ENCODE results near the gene DNAJC1.
"Not testable (repeated sequence)": the region's sequence is repeated elsewhere in the genome, so short reads cannot be mapped to it uniquely, and the experiment has no call there.

DNAJC1 gene

GRCh38 chr10:21727452-21728168 is 275.9 kb downstream of the DNAJC1 start:
- DNase-seq (ENCODE audit: low read depth in 2 of 2) = no peak

GRCh38 chr10:21726601-21727225 is 276.8 kb downstream of the DNAJC1 start:
- no peak for DNase-seq (ENCODE audit: low read depth in 2 of 2)

GRCh38 chr10:21724687-21725367 is 278.7 kb downstream of the DNAJC1 start:
- peak in 1 of 2 donors; percentile 23 for DNase-seq (ENCODE audit: low read depth in 2 of 2)

DNA sequence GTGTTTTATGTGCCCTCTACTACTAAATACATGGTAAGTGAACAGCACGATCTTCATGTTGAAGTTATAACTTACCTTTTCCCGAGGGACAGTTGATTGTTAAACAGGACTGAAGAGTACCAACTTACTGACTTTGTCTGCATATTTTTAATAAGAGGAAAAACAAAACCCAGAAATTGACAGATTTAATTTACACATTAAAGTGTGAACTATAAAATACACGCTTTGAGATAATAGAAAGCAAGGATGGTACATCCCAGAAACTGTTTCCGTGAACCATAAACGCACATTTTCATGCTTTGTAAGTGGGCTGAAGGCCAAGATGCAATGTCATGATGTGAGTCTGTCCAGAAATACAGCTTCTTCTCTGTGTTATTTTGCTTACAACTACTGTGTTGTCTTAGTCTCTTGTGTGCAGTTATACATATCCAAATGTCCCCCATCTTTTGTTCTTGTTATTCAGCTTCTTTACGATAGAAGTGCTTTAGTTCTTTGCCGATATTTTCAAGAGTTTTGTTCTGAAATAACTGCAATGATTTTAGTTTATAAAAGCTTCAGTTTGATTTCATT is 279.4 kb downstream of the DNAJC1 start:
- DNase-seq (ENCODE audit: low read depth in 2 of 2) = no peak

DNA sequence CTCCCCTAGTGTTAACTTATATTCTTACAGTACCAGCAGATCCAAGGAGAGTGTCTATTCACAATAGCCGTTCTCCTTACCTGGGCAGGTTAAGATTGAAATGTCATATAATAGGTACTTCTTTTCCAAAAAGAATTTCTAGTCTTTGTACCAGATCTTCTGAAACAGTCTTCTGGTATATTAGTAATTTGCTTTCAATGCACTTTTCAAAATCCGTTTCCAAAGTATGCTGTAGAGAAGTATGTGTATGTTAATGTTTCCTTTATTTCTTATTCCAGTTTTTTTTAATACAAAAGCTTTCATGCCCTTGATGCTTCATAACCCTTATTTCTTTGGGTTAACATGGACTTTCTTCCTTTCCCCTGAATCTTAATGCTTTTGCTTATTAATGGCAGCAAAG is 281.3 kb downstream of the DNAJC1 start:
- DNase-seq (ENCODE audit: low read depth in 2 of 2) = no peak

- DNase-seq (ENCODE audit: low read depth in 2 of 2) = no peak
Observed at GRCh38 chr10:21721000-21721665, 282.4 kb downstream of the DNAJC1 start.

DNA sequence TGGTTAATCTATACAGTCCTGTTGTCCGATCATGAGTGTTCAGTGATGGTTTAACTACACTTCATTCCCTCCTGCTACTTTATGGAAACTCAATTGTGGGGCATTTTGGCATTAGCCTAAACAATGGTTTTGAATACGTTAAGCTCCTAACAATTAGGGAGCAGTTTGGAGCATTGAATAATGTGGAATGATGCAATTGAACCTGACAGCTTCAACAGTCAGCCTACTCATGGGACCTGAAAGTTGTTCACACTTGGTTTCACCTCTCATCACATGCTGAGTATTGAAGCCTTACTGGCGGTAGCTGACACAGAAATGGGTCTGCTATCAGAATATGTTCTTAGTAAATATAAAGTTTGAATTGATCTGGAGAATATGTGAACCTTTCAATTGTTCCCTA is 283.4 kb downstream of the DNAJC1 start:
- DNase-seq (ENCODE audit: low read depth in 2 of 2) = no peak

DNA sequence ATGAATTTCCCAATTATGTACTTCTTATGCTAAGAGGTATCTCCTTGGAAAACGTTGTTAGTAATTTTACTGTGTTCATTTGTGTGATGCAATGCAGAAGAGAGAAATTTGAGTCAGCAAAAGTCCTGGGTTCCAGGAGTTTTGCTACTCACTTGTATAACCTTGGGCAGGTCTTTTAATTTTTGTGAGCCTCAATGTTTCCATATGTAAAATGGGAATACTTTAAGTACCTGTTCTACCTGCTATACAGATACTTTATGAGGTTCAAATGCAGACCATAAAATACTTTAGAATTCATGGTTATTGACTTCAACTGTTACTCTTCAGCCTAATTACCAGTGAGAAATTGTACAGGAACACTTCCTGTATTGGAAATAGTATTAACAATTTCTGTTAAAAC is 284.0 kb downstream of the DNAJC1 start:
- DNase-seq (ENCODE audit: low read depth in 2 of 2) = no peak

GRCh38 chr10:21717437-21718054 is 286.0 kb downstream of the DNAJC1 start:
- DNase-seq (ENCODE audit: low read depth in 2 of 2) = not testable (repeated sequence)

- no peak for DNase-seq (ENCODE audit: low read depth in 2 of 2)
Observed at GRCh38 chr10:21715531-21716195, 287.9 kb downstream of the DNAJC1 start.

- DNase-seq (ENCODE audit: low read depth in 2 of 2) = no peak
Observed at GRCh38 chr10:21712975-21713374, 290.6 kb downstream of the DNAJC1 start.

DNA sequence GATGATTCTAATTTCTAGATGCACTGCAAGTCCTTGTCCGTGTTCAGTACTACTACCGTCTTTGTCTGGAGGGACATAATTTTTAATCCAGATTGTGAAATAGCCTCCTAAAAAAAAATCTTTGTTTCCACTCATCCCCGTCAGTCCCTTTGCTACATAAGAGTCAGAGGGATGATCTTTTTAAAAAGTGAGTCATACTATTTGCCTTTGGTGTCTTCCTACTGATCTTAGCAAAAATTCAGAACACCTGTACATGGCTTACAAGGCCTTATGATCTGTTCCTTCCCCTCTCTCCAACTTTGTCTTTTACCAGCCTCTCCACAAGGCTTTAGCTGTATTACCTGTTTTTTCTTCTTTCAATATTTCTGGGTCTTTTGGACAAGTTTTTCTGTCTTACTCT is 296.0 kb downstream of the DNAJC1 start:
- DNase-seq (ENCODE audit: low read depth in 2 of 2) = no peak
